GM06990 (cell line): ENCODE results near the gene AKAP9.
"Not testable (repeated sequence)": the region's sequence is repeated elsewhere in the genome, so short reads cannot be mapped to it uniquely, and the experiment has no call there.

Source experiments
- DNase-seq: peaks from one replicate; pipeline ENCODE4 v3.0.0-alpha.2; 2011; ENCODE audit not compliant: insufficient read length; ENCODE audit errors: extremely low read depth
- H3K27me3 ChIP-seq: replicated peaks from 2 replicates; pipeline ENCODE4 v1.6.0; 2011; ENCODE audit warnings: low read length; ENCODE audit not compliant: control insufficient read depth, insufficient read depth
- H3K36me3 ChIP-seq: 2 replicates; pipeline ENCODE4 v1.5.1; 2011; ENCODE audit warnings: low read length; ENCODE audit not compliant: control insufficient read depth, insufficient read depth
- H3K4me3 ChIP-seq: replicated peaks from 2 replicates; pipeline ENCODE4 v1.5.1; 2011; ENCODE audit warnings: low read depth, mild to moderate bottlenecking, control low read depth, low read length
- TF ChIP-seq, protein P1 (sequence below): IDR thresholded peaks from 2 replicates; pipeline ENCODE4 v1.5.1; 2011; ENCODE audit warnings: low read length, control low read depth, mild to moderate bottlenecking, inconsistent platforms; ENCODE audit not compliant: insufficient read depth, poor library complexity, severe bottlenecking

Gene AKAP9

DNA sequence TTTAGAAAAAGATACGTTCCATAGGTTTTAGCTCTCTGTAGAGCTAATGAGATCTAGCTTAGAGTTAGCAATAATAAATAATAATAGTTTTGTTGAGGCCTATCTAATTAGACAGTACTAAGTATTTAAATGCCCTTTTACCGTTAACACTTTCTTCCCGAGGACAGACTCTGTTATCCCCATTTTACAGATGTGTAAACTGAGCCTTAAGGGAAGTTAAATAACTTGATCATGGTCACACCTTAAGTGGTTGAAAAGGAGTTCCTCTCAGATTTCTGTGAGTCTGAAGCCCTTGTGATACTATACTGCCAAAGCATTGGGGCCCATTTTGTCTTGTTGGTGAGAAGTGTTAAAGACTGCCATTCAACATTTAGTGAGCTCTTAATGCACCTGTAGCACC, 132.0 kb downstream of the AKAP9 start:
- no peak for DNase-seq
- TF ChIP-seq, protein P1, sequence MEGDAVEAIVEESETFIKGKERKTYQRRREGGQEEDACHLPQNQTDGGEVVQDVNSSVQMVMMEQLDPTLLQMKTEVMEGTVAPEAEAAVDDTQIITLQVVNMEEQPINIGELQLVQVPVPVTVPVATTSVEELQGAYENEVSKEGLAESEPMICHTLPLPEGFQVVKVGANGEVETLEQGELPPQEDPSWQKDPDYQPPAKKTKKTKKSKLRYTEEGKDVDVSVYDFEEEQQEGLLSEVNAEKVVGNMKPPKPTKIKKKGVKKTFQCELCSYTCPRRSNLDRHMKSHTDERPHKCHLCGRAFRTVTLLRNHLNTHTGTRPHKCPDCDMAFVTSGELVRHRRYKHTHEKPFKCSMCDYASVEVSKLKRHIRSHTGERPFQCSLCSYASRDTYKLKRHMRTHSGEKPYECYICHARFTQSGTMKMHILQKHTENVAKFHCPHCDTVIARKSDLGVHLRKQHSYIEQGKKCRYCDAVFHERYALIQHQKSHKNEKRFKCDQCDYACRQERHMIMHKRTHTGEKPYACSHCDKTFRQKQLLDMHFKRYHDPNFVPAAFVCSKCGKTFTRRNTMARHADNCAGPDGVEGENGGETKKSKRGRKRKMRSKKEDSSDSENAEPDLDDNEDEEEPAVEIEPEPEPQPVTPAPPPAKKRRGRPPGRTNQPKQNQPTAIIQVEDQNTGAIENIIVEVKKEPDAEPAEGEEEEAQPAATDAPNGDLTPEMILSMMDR = no peak
- Histone ChIP-seq H3K36me3 (no peaks in the 10 kb centered on the region), H3K4me3 (no peak overlapping the region), H3K27me3 (no peaks in the 10 kb centered on the region)

- no peak for DNase-seq
- TF ChIP-seq, protein P1 = no peak
These were observed 134.9 kb downstream of the AKAP9 start for GRCh38 chr7:92075455-92076158.

DNA sequence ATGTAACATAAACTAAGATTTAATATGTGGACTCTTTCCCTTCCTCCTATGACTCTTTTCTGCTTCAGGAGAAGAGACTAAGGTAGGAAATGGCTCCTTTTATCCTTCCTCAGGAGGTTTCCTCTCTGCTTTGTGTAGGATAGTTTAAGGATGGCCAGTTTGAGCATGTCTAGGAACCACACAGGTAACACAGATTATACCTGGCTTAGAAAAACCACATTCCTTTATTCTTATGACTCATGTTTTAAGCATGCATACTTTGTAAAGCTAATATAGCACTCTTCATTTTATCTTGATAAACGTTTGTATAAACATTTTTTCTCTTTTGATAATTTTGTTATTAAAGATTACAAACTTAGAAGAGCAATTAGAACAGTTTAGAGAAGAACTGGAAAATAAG, 135.8 kb downstream of the AKAP9 start:
- no peak overlapping the region for H3K4me3 ChIP-seq
- TF ChIP-seq, protein P1 = no peak
- DNase-seq = no peak
- no peaks in the 10 kb centered on the region for H3K36me3 ChIP-seq
- no peaks in the 10 kb centered on the region for H3K27me3 ChIP-seq

More at GRCh38 chr7:92075455-92076158, 134.9 kb downstream of the AKAP9 start:
- Histone ChIP-seq H3K27me3 (no peaks in the 10 kb centered on the region), H3K36me3 (no peaks in the 10 kb centered on the region), H3K4me3 (no peak overlapping the region)

DNA sequence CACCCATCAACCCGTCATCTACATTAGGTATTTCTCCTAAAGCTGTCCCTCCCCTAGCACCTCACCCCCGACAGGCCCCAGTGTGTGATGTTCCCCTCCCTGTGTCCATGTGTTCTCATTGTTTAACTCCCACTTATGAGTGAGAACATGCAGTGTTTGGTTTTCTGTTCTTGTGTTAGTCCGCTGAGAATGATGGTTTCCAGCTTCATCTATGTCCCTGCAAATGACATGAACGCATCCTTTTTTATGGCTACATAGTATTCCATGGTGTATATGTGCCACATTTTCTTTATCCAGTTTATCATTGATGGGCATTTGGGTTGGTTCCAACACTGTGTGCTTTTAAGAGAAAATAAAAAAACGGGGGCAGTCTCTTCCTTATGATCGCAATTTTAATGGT, 143.3 kb downstream of the AKAP9 start:
- not testable (repeated sequence) for H3K4me3 ChIP-seq, DNase-seq, H3K27me3 ChIP-seq, H3K36me3 ChIP-seq

DNA sequence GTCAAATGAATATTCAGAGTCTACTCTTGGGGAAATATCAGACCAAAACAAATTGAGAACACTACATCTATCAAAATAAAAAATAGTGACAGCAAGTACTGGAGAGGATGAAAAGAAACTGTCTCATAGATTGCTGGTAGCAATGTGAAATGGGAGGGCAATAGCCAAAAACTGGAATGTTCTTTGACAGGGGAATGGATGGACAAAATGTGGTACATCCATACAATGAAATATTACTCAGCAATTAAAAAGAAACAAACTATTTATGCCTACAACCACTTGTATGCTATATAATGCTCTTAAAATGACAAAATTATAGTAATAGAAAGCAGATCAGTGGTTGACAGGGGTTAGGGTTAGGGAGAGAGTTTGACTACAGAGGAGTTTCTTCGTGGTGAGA, 147.6 kb downstream of the AKAP9 start:
- H3K4me3 ChIP-seq = no peak overlapping the region
- TF ChIP-seq, protein P1 = no peak
- H3K36me3 ChIP-seq = peaks cover 3% of the 10 kb centered on the region; the same call in 1 of the 2 replicates
- H3K27me3 ChIP-seq = no peaks in the 10 kb centered on the region
- no peak for DNase-seq

DNA sequence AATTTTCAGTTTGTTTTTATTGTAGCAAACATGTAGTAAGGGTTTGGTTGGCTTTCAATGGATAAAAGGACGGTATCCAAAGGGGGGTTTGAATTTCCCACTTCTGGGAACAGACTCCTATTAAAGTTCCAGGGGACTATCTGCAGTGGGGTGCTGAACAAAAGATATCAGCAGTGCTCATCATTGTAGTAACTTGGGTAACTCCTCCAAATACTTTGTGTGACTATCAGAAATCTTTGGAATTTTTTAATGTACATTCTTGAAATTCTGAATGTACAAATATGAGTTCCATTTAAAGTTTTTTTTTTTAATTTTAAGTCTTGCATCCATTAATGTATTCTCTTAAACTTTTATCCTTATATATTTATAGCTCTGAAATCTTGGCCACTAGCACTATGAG, 151.5 kb downstream of the AKAP9 start:
- no peaks in the 10 kb centered on the region for H3K27me3 ChIP-seq
- no peak for DNase-seq
- no peak overlapping the region for H3K4me3 ChIP-seq
- TF ChIP-seq, protein P1 = no peak
- H3K36me3 ChIP-seq = peaks cover 5% of the 10 kb centered on the region
